Panc1 (cell line): ENCODE measurements around the gene PCBP4. TPM values are rescaled to one million over a fixed set of nuclear protein-coding genes. Genes with fewer than 3 reads are reported as not detected.

Source experiments
- ATAC-seq: fragments of 200-7000 bp; cut with Tn5 transposase; 2 replicates; pipeline ENCODE4 v1.9.1; 2020; ENCODE audit warnings: mild to moderate bottlenecking, moderate library complexity
- BruUV-seq: library from RNA; stranded (reverse); fragments of 400-500 nt; replicated peaks from 2 replicates; lab custom pipeline; 2021; lab: Mats Ljungman, UMichigan
- CTCF ChIA-PET: fragments of 300-600 bp; sonication (Branson Sonifier 250); formaldehyde crosslinking; loops from one replicate; lab custom pipeline; 2022; ENCODE audit warnings: antibody characterized with exemption; lab: Charles Lee
- POLR2A ChIA-PET: fragments of 300-600 bp; sonication (Branson Sonifier 250); formaldehyde crosslinking; loops from one replicate; lab custom pipeline; 2022; ENCODE audit warnings: antibody characterized with exemption; lab: Charles Lee
- DNase-seq: peaks from one replicate; pipeline ENCODE4 v3.0.0-alpha.2; 2010; ENCODE audit warnings: low read depth, low spot score
- H3K27ac ChIP-seq: 2 replicates; pipeline ENCODE4 v1.5.1; 2011; ENCODE audit warnings: mild to moderate bottlenecking, low read length, inconsistent platforms
- H3K27me3 ChIP-seq: fragments of 200-500 bp; sonication (Bioruptor generic); 2 replicates; pipeline ENCODE4 v1.6.0; 2014; ENCODE audit warnings: low read length, inconsistent platforms; ENCODE audit not compliant: control insufficient read depth, insufficient read depth
- H3K36me3 ChIP-seq: fragments of 200-500 bp; sonication (Bioruptor generic); 2 replicates; pipeline ENCODE4 v1.5.1; 2014; ENCODE audit warnings: inconsistent platforms, mild to moderate bottlenecking, low read length, moderate library complexity; ENCODE audit not compliant: control insufficient read depth, insufficient read depth
- H3K4me1 ChIP-seq: 2 replicates; pipeline ENCODE4 v1.5.1; 2011; ENCODE audit warnings: inconsistent platforms, mild to moderate bottlenecking, low read length, moderate library complexity; ENCODE audit not compliant: control insufficient read depth, insufficient read depth
- H3K4me3 ChIP-seq, 2 experiments: 2 replicates each; pipeline ENCODE4 v1.5.1; 2011 to 2012; ENCODE audit warnings: low read depth in 2 of 2, low read length in 2 of 2, mild to moderate bottlenecking in 2 of 2, inconsistent platforms in 1 of 2, moderate library complexity in 1 of 2
- H3K9me3 ChIP-seq: fragments of 200-500 bp; sonication (Bioruptor generic); 2 replicates; pipeline ENCODE4 v1.5.1; 2014; ENCODE audit warnings: low read depth, mild to moderate bottlenecking, inconsistent platforms, low read length, moderate library complexity; ENCODE audit not compliant: control insufficient read depth, insufficient read depth
- CTCF ChIP-seq: fragments of 450-650 bp; IDR thresholded peaks from 2 replicates; pipeline ENCODE4 v1.5.1; 2017; ENCODE audit warnings: mild to moderate bottlenecking
- POLR2AphosphoS5 ChIP-seq: IDR thresholded peaks from 2 replicates; pipeline ENCODE4 v1.6.1; 2012; ENCODE audit warnings: mild to moderate bottlenecking, low read depth, low read length, moderate library complexity
- REST ChIP-seq, 2 experiments: IDR thresholded peaks; 2 replicates each; pipeline ENCODE4 v1.6.1; 2011 to 2012; ENCODE audit warnings: low read depth in 2 of 2, control low read depth in 1 of 2, low read length in 1 of 2, mild to moderate bottlenecking in 1 of 2, moderate library complexity in 1 of 2; ENCODE audit not compliant: insufficient read depth in 1 of 2
- SIN3A ChIP-seq: IDR thresholded peaks from 2 replicates; pipeline ENCODE4 v1.6.1; 2012; ENCODE audit warnings: low read depth, mild to moderate bottlenecking, low read length, moderate library complexity, borderline replicate concordance; ENCODE audit not compliant: insufficient read depth
- TCF7L2 ChIP-seq: IDR thresholded peaks from 2 replicates; pipeline ENCODE4 v1.6.1; 2011; ENCODE audit warnings: mild to moderate bottlenecking, low read depth, low read length, inconsistent platforms
- in situ Hi-C: cut with HindIII; loops from 2 replicates; pipeline ENCODE4 v1.10.0; 2016; ENCODE audit warnings: low sequenced_read_pairs, low pct_unique_long_range_greater_than_20kb
- intact Hi-C: fragments of 100-400 bp; cut with micrococcal nuclease; formaldehyde crosslinking; loops from one replicate; pipeline ENCODE4 v1.10.0; 2022; ENCODE audit not compliant: unreplicated experiment
- total RNA-seq: library from RNA; stranded (reverse); gene quantifications from one replicate; pipeline ENCODE4 v1.2.1, GENCODE V29; 2021; ENCODE audit not compliant: unreplicated experiment

PCBP4 gene
- total RNA-seq, 1 experiment from 2014 or later: 58.0 TPM

- Histone ChIP-seq H3K9me3 (no peaks in the 10 kb centered on the region), H3K4me1 (no peaks in the 10 kb centered on the region; the same call in none of the 2 replicates), H3K36me3 (no peaks in the 10 kb centered on the region), H3K4me3 (no peak overlapping the region), H3K27me3 (no peaks in the 10 kb centered on the region), H3K27ac (no peak overlapping the region)
- TF ChIP-seq SIN3A (no peak), POLR2AphosphoS5 (no peak), CTCF (no peak), REST (IDR thresholded peaks at IDR 0.05; ENCODE audit: insufficient read depth in 1 of 2, low read depth in 2 of 2, low read length in 1 of 2) (no peak), TCF7L2 (no peak)
- no peak for DNase-seq
- intact Hi-C loops (no loop called here), in situ Hi-C loops (no loop called here)
- CTCF ChIA-PET: interaction anchor here (0.9 kb wide), 1 partner anchor 19 kb away, joined by 3 read pairs; no protein-coding TSS in a partner anchor
- no TSS peak for BruUV-seq
- POLR2A ChIA-PET: no interaction called here
- no peak for ATAC-seq
Measured at GRCh38 chr3:51961602-51962569, 5.4 kb downstream of the PCBP4 start.

DNA sequence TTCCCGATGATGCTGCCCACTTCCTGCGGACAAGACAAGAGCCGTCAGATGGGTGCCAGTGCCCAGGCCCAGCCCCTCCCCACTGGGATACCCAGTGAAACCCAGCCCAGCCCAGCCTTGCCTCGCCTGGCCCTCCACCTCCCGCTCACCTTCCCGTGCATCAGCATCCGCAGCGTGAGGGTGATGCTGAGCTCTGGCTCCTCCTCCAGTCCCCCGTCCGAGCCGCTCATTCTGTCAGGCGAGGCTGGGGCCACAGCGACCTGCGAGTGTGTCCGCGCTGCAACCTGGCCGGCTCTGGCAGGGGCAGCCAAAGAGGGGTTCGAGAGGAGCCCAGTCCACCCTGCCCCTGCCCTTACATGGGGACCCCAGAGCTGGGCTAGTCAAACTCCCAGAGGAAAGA, 6.2 kb downstream of the PCBP4 start:
- no peaks in the 10 kb centered on the region for H3K9me3 ChIP-seq
- POLR2A ChIA-PET: no interaction called here
- BruUV-seq: no TSS peak
- no peaks in the 10 kb centered on the region for H3K27me3 ChIP-seq
- no peak overlapping the region for H3K27ac ChIP-seq
- intact Hi-C loops (no loop called here), in situ Hi-C loops (no loop called here)
- H3K4me3 ChIP-seq: no peak overlapping the region
- ATAC-seq (no peak), DNase-seq (no peak)
- H3K4me1 ChIP-seq: no peaks in the 10 kb centered on the region
- TF ChIP-seq CTCF: no peak
- TF ChIP-seq TCF7L2: no peak
- no peak for TF ChIP-seq REST (IDR thresholded peaks at IDR 0.05; ENCODE audit: insufficient read depth in 1 of 2, low read depth in 2 of 2, low read length in 1 of 2)
- no peak for TF ChIP-seq POLR2AphosphoS5
- no peaks in the 10 kb centered on the region for H3K36me3 ChIP-seq
- CTCF ChIA-PET: no interaction called here
